ENCODE data around the gene DPP10.

DPP10 gene

GRCh38 chr2:114797540-114797939, 355.1 kb downstream of the DPP10 start:
- peak overlapping the region; percentile 60; the same call in 1 of the 2 replicates for H3K27ac ChIP-seq
- TF ChIP-seq ZFX (IDR thresholded peaks at IDR 0.05) (no peak), CTCF (conservative IDR thresholded peaks at IDR 0.05) (no peak)

- TF ChIP-seq ZFX (IDR thresholded peaks at IDR 0.05) (no peak), CTCF (conservative IDR thresholded peaks at IDR 0.05) (no peak)
- H3K27ac ChIP-seq = peak overlapping the region; percentile 60; the same call in 1 of the 2 replicates
Measured at GRCh38 chr2:114797942-114798341, 355.5 kb downstream of the DPP10 start.

- TF ChIP-seq ZFX (IDR thresholded peaks at IDR 0.05) (no peak), CTCF (conservative IDR thresholded peaks at IDR 0.05) (no peak)
- H3K27ac ChIP-seq = no peak overlapping the region
Measured at GRCh38 chr2:114800371-114800770, 357.9 kb downstream of the DPP10 start.

GRCh38 chr2:114805195-114805594, 362.8 kb downstream of the DPP10 start:
- TF ChIP-seq CTCF (conservative IDR thresholded peaks at IDR 0.05) (no peak), ZFX (IDR thresholded peaks at IDR 0.05) (no peak)
- no peak overlapping the region; the same call in 1 of the 2 replicates for H3K27ac ChIP-seq

- no peak overlapping the region for H3K27ac ChIP-seq
- TF ChIP-seq ZFX (IDR thresholded peaks at IDR 0.05) = no peak
- no peak for TF ChIP-seq CTCF (conservative IDR thresholded peaks at IDR 0.05)
Measured at GRCh38 chr2:114810092-114810491, 367.7 kb downstream of the DPP10 start.

- TF ChIP-seq ZFX (IDR thresholded peaks at IDR 0.05) (no peak), CTCF (conservative IDR thresholded peaks at IDR 0.05) (no peak)
- no peak overlapping the region for H3K27ac ChIP-seq
Measured at GRCh38 chr2:114812261-114812660, 369.8 kb downstream of the DPP10 start.

GRCh38 chr2:114814355-114814754, 371.9 kb downstream of the DPP10 start:
- no peak overlapping the region for H3K27ac ChIP-seq
- TF ChIP-seq ZFX (IDR thresholded peaks at IDR 0.05) (no peak), CTCF (conservative IDR thresholded peaks at IDR 0.05) (no peak)

Measured in C4-2B (cell line).